Neural crest cell (in vitro differentiated cells): Measurements from ENCODE around the gene ABCA6. TPM values are rescaled to one million over a fixed set of nuclear protein-coding genes. Genes with fewer than 3 reads are reported as not detected.
A peak's percentile ranks its signal among the peaks of the same experiment; 100 is the strongest.

Experiments used
- DNase-seq: peaks from one replicate; pipeline ENCODE4 v3.0.0; 2021; ENCODE audit warnings: low read depth, mixed read lengths, low spot score
- H3K27ac Mint-ChIP-seq: one replicate; pipeline ENCODE4 v1.8.0; 2021; ENCODE audit warnings: mild to moderate bottlenecking, mixed read lengths; ENCODE audit not compliant: unreplicated experiment
- H3K27me3 Mint-ChIP-seq: 2 replicates; pipeline ENCODE4 v1.8.0; 2021; ENCODE audit warnings: low read depth, mild to moderate bottlenecking, mixed read lengths
- H3K36me3 Mint-ChIP-seq: 2 replicates; pipeline ENCODE4 v1.8.0; 2021; ENCODE audit warnings: low read depth, mild to moderate bottlenecking, mixed read lengths
- H3K4me1 Mint-ChIP-seq: 2 replicates; pipeline ENCODE4 v1.8.0; 2021; ENCODE audit warnings: mixed read lengths
- H3K4me3 Mint-ChIP-seq: one replicate; pipeline ENCODE4 v1.8.0; 2021; ENCODE audit warnings: mild to moderate bottlenecking, mixed read lengths
- H3K9me3 Mint-ChIP-seq: 2 replicates; pipeline ENCODE4 v1.8.0; 2021; ENCODE audit warnings: mixed read lengths
- total RNA-seq: library from RNA; stranded (reverse); gene quantifications from 2 replicates; pipeline ENCODE4 v1.2.1, GENCODE V29; 2021
- TF ChIP-seq, protein P1 (sequence below): fragments of 200-600 bp; sonication (generic); conservative IDR thresholded peaks from 2 replicates; pipeline ENCODE4 v1.5.0; 2021; ENCODE audit warnings: antibody characterized with exemption, mild to moderate bottlenecking

ABCA6 gene
- total RNA-seq, 1 donor from 2014 or later = 0.16 TPM

DNA sequence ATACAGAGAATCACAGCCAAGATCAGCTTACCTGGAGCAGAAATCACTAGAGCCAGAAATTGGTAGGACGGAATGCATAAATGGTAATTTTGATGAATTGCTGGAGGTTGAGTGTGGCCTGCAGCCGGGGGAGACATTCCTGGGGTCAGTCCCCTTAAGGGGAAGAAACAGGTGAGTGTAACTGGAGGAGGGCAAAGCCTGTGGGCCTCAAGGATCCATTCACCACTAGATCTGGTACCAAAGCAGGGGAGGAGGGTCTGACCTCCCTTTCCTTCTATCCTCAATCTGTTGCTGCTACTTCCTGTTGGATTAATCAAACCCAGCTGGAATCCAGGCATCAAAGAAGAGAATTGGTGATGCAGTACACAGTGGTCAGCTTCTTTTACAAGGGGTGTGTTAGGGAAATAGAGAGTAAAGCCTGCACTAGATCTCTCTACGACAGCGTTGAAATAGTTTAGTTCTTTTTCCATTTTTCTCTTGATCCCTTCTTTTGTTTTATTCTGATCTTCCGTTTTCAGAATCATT, 72.4 kb downstream of the ABCA6 start:
- H3K9me3 Mint-ChIP-seq = peaks cover 7% of the 10 kb centered on the region
- H3K4me3 Mint-ChIP-seq = no peak overlapping the region
- no peaks in the 10 kb centered on the region for H3K27me3 Mint-ChIP-seq
- no peak for DNase-seq
- H3K36me3 Mint-ChIP-seq = peaks cover 5% of the 10 kb centered on the region
- H3K4me1 Mint-ChIP-seq = peaks cover 33% of the 10 kb centered on the region
- peak overlapping the region; percentile 94 for H3K27ac Mint-ChIP-seq
- TF ChIP-seq, protein P1, sequence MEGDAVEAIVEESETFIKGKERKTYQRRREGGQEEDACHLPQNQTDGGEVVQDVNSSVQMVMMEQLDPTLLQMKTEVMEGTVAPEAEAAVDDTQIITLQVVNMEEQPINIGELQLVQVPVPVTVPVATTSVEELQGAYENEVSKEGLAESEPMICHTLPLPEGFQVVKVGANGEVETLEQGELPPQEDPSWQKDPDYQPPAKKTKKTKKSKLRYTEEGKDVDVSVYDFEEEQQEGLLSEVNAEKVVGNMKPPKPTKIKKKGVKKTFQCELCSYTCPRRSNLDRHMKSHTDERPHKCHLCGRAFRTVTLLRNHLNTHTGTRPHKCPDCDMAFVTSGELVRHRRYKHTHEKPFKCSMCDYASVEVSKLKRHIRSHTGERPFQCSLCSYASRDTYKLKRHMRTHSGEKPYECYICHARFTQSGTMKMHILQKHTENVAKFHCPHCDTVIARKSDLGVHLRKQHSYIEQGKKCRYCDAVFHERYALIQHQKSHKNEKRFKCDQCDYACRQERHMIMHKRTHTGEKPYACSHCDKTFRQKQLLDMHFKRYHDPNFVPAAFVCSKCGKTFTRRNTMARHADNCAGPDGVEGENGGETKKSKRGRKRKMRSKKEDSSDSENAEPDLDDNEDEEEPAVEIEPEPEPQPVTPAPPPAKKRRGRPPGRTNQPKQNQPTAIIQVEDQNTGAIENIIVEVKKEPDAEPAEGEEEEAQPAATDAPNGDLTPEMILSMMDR = no peak

DNA sequence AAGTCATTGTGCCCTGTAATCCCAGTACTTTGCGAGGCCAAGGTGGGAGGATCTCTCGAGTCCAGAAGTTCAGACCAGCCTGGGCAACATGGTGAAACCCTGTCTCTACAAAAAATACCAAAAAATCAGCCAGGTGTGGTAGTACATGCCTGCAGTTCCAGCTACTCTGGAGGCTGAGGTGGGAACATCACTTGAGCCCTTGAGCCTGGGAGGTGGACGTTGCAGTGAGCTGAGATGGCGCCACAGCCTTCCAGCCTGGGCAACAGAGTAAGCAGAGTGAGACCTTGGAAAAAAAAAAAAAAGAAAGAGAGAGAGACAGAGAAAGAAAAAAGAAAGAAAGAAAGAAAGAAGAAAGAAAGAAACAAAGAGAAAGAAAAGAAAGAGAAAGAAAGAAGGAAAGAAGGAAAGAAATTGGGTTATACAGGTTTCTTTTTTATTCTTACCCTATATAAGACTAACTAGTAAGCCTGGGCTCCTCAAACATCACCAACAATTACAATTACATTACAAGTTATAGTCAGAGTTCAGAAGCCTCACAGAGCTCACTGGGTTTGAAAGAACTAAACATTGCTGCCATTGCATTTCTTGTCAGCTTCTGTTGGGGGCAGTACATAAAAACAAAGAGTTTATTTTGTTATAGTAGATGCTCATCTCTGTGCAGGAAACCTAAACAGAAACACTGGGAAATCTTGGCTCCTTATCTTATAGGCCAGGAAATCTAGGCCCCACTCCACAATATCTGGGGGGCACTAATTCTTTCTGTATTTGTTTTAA, 74.2 kb downstream of the ABCA6 start:
- DNase-seq = no peak

DNA sequence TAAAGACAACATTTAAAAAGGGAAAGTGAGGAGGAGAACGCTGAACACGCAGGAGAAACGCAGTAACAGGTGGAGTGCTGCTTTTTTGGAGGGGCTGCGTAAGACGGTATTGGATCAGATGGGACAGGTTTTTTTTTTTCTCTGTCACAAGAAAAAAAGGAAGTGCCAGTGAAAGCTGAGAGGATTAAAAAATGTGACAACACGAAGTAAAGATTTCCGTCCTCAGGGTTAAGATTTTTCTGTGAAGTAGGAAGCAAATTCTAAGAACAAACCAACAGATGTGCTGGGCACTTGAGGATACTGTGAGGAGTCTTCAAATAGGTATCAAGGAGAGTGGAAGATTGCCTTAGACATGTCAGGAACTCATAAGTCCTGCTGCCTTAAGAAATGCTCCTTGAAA, 75.2 kb downstream of the ABCA6 start:
- no peaks in the 10 kb centered on the region for H3K9me3 Mint-ChIP-seq
- H3K27ac Mint-ChIP-seq = no peak overlapping the region
- no peaks in the 10 kb centered on the region for H3K27me3 Mint-ChIP-seq
- no peaks in the 10 kb centered on the region for H3K36me3 Mint-ChIP-seq
- no peak for DNase-seq
- no peak overlapping the region for H3K4me3 Mint-ChIP-seq
- TF ChIP-seq, protein P1 = no peak
- H3K4me1 Mint-ChIP-seq = peaks cover 48% of the 10 kb centered on the region

More for the DNA sequence above, 74.2 kb downstream of the ABCA6 start:
- Mint-ChIP-seq H3K4me1 (peaks cover 43% of the 10 kb centered on the region), H3K36me3 (no peaks in the 10 kb centered on the region), H3K4me3 (no peak overlapping the region), H3K27ac (no peak overlapping the region), H3K27me3 (no peaks in the 10 kb centered on the region), H3K9me3 (no peaks in the 10 kb centered on the region)
- TF ChIP-seq, protein P1 = no peak

DNA sequence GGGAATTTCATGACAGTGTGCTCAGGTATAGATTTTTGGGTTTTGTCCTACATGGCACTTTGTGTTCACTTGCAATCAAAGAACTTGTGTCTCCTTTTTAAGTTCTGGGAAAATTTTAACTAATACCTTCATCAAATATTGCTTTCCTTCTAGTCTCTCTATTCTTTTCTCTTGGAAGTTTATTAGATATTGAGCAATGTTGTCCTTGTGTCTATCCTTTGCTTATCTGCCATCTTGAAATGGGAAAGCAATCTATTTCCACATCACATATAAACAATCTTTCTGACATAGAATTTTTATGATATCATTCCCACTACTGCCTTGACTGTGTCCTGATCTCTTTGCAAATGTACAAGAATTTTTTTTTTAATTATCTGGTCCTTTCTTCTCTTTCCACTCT, 76.6 kb downstream of the ABCA6 start:
- H3K4me3 Mint-ChIP-seq = no peak overlapping the region
- peaks cover 61% of the 10 kb centered on the region for H3K4me1 Mint-ChIP-seq
- no peaks in the 10 kb centered on the region for H3K36me3 Mint-ChIP-seq
- TF ChIP-seq, protein P1 = no peak
- H3K27ac Mint-ChIP-seq = no peak overlapping the region
- DNase-seq = no peak
- no peaks in the 10 kb centered on the region for H3K27me3 Mint-ChIP-seq
- no peaks in the 10 kb centered on the region for H3K9me3 Mint-ChIP-seq

DNA sequence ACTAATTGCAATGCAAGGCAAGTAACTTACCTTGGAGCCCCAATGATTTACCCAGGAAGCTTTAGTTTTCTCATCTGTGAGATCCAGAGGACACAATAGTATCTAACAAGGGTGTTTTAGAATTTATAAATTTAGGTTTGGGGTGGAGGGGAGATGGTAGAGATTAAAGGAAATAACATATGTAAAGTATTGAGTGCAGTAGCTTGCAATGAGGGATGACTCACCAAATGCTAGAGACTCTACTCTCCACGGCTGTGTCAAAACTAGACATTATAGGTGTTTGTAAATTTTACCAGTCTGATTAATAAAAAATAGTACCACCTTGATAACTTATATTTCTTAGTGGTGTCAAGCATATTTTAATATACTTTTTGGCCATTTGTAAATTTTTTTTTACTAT, 77.2 kb downstream of the ABCA6 start:
- Mint-ChIP-seq H3K4me3 (no peak overlapping the region), H3K27ac (no peak overlapping the region), H3K27me3 (no peaks in the 10 kb centered on the region), H3K4me1 (peaks cover 63% of the 10 kb centered on the region), H3K9me3 (no peaks in the 10 kb centered on the region), H3K36me3 (no peaks in the 10 kb centered on the region)
- no peak for DNase-seq
- TF ChIP-seq, protein P1 = no peak
